ENCODE results near the gene WSB1. TPM values are rescaled to one million over a fixed set of nuclear protein-coding genes. Genes with fewer than 3 reads are reported as not detected.

Gene WSB1
- total RNA-seq, 1 experiment from 2014 or later = 160 TPM

GRCh38 chr17:27329146-27329805 lies 35.4 kb downstream of the WSB1 start:
- Histone ChIP-seq H3K27ac (no peak overlapping the region), H3K27me3 (no peaks in the 10 kb centered on the region), H3K4me1 (peaks cover 10% of the 10 kb centered on the region), H3K9me3 (replicated peaks) (no peaks in the 10 kb centered on the region), H3K36me3 (no peaks in the 10 kb centered on the region), H3K4me3 (no peak overlapping the region)
- peak in 1 of 2 experiments; percentile 47 for DNase-seq

GRCh38 chr17:27332047-27332393 lies 38.1 kb downstream of the WSB1 start:
- no peaks in the 10 kb centered on the region for H3K36me3 ChIP-seq
- no peak overlapping the region; the same call in 1 of the 2 replicates for H3K4me3 ChIP-seq
- no peaks in the 10 kb centered on the region for H3K9me3 ChIP-seq (replicated peaks)
- H3K27ac ChIP-seq = peak overlapping the region; percentile 72
- H3K4me1 ChIP-seq = peaks cover 10% of the 10 kb centered on the region
- DNase-seq = no peak
- no peaks in the 10 kb centered on the region for H3K27me3 ChIP-seq

- Histone ChIP-seq H3K27me3 (no peaks in the 10 kb centered on the region), H3K4me1 (peaks cover 10% of the 10 kb centered on the region), H3K27ac (peak overlapping the region; percentile 72), H3K9me3 (replicated peaks) (no peaks in the 10 kb centered on the region), H3K4me3 (peak overlapping the region; percentile 51), H3K36me3 (no peaks in the 10 kb centered on the region)
- peak; percentile 99 for DNase-seq
Measured at GRCh38 chr17:27332485-27333409, 38.8 kb downstream of the WSB1 start.

GRCh38 chr17:27333410-27333980 lies 39.6 kb downstream of the WSB1 start:
- H3K4me1 ChIP-seq = peaks cover 10% of the 10 kb centered on the region
- H3K27ac ChIP-seq = peak overlapping the region; percentile 72
- no peak for DNase-seq
- no peaks in the 10 kb centered on the region for H3K27me3 ChIP-seq
- peak overlapping the region; percentile 51 for H3K4me3 ChIP-seq
- no peaks in the 10 kb centered on the region for H3K9me3 ChIP-seq (replicated peaks)
- H3K36me3 ChIP-seq = no peaks in the 10 kb centered on the region

GRCh38 chr17:27336184-27336583 lies 42.3 kb downstream of the WSB1 start:
- Histone ChIP-seq H3K27me3 (no peaks in the 10 kb centered on the region), H3K4me3 (no peak overlapping the region), H3K36me3 (no peaks in the 10 kb centered on the region), H3K9me3 (replicated peaks) (no peaks in the 10 kb centered on the region), H3K27ac (no peak overlapping the region), H3K4me1 (peaks cover 10% of the 10 kb centered on the region)
- DNase-seq = no peak

GRCh38 chr17:27338536-27338985 lies 44.6 kb downstream of the WSB1 start:
- no peaks in the 10 kb centered on the region for H3K36me3 ChIP-seq
- H3K27ac ChIP-seq = no peak overlapping the region
- no peak for DNase-seq

GRCh38 chr17:27339198-27339835 lies 45.4 kb downstream of the WSB1 start:
- DNase-seq = no peak
- Histone ChIP-seq H3K27me3 (no peaks in the 10 kb centered on the region), H3K4me1 (no peaks in the 10 kb centered on the region)

More at GRCh38 chr17:27338536-27338985, 44.6 kb downstream of the WSB1 start:
- H3K4me1 ChIP-seq = no peaks in the 10 kb centered on the region
- H3K4me3 ChIP-seq = no peak overlapping the region
- H3K27me3 ChIP-seq = no peaks in the 10 kb centered on the region
- H3K9me3 ChIP-seq (replicated peaks) = no peaks in the 10 kb centered on the region

GRCh38 chr17:27339836-27340550 lies 46.1 kb downstream of the WSB1 start:
- no peaks in the 10 kb centered on the region for H3K4me1 ChIP-seq
- no peaks in the 10 kb centered on the region for H3K9me3 ChIP-seq (replicated peaks)
- H3K4me3 ChIP-seq = no peak overlapping the region
- no peak for DNase-seq
- H3K27me3 ChIP-seq = no peaks in the 10 kb centered on the region
- no peaks in the 10 kb centered on the region for H3K36me3 ChIP-seq
- no peak overlapping the region for H3K27ac ChIP-seq

More at GRCh38 chr17:27339198-27339835, 45.4 kb downstream of the WSB1 start:
- no peaks in the 10 kb centered on the region for H3K36me3 ChIP-seq
- no peaks in the 10 kb centered on the region for H3K9me3 ChIP-seq (replicated peaks)
- H3K4me3 ChIP-seq = no peak overlapping the region
- H3K27ac ChIP-seq = no peak overlapping the region

GRCh38 chr17:27340575-27340974 lies 46.7 kb downstream of the WSB1 start:
- H3K4me1 ChIP-seq = no peaks in the 10 kb centered on the region
- no peak overlapping the region for H3K4me3 ChIP-seq
- H3K27me3 ChIP-seq = no peaks in the 10 kb centered on the region
- no peak for DNase-seq
- no peaks in the 10 kb centered on the region for H3K9me3 ChIP-seq (replicated peaks)
- H3K36me3 ChIP-seq = no peaks in the 10 kb centered on the region
- H3K27ac ChIP-seq = no peak overlapping the region

- no peak overlapping the region for H3K27ac ChIP-seq
Measured at GRCh38 chr17:27341041-27341471, 47.1 kb downstream of the WSB1 start.

GRCh38 chr17:27342059-27342458 lies 48.1 kb downstream of the WSB1 start:
- DNase-seq = no peak
- no peak overlapping the region for H3K27ac ChIP-seq
- H3K9me3 ChIP-seq (replicated peaks) = no peaks in the 10 kb centered on the region
- H3K36me3 ChIP-seq = no peaks in the 10 kb centered on the region
- H3K4me3 ChIP-seq = no peak overlapping the region
- H3K4me1 ChIP-seq = no peaks in the 10 kb centered on the region
- H3K27me3 ChIP-seq = no peaks in the 10 kb centered on the region

More at GRCh38 chr17:27341041-27341471, 47.1 kb downstream of the WSB1 start:
- Histone ChIP-seq H3K9me3 (replicated peaks) (no peaks in the 10 kb centered on the region), H3K4me3 (no peak overlapping the region), H3K36me3 (no peaks in the 10 kb centered on the region), H3K4me1 (no peaks in the 10 kb centered on the region), H3K27me3 (no peaks in the 10 kb centered on the region)
- no peak for DNase-seq

- Histone ChIP-seq H3K27me3 (no peaks in the 10 kb centered on the region), H3K4me3 (no peak overlapping the region), H3K4me1 (no peaks in the 10 kb centered on the region), H3K36me3 (no peaks in the 10 kb centered on the region), H3K27ac (no peak overlapping the region), H3K9me3 (replicated peaks) (no peaks in the 10 kb centered on the region)
- DNase-seq = no peak
Measured at GRCh38 chr17:27343294-27343693, 49.4 kb downstream of the WSB1 start.

GRCh38 chr17:27343977-27344607 lies 50.2 kb downstream of the WSB1 start:
- no peaks in the 10 kb centered on the region for H3K4me1 ChIP-seq
- no peaks in the 10 kb centered on the region for H3K9me3 ChIP-seq (replicated peaks)
- no peak for DNase-seq
- H3K27ac ChIP-seq = no peak overlapping the region
- no peaks in the 10 kb centered on the region for H3K27me3 ChIP-seq
- H3K4me3 ChIP-seq = no peak overlapping the region
- H3K36me3 ChIP-seq = no peaks in the 10 kb centered on the region

Data from SJCRH30 (cell line).